HEK293 (cell line): ENCODE measurements around the gene DNASE1L3.
"Not testable (repeated sequence)": the region's sequence is repeated elsewhere in the genome, so short reads cannot be mapped to it uniquely, and the experiment has no call there.

ENCODE experiments used
- CTCF ChIA-PET: fragments of 350-600 bp; formaldehyde crosslinking; extraction: SDS; loops from one replicate; lab custom pipeline; 2021; ENCODE audit warnings: antibody characterized with exemption; lab: Yijun Ruan, JAX
- POLR2A ChIA-PET: fragments of 300-600 bp; formaldehyde crosslinking; extraction: SDS; loops from one replicate; lab custom pipeline; 2020; ENCODE audit warnings: antibody characterized with exemption, inconsistent platforms; lab: Yijun Ruan, JAX
- H3K27ac ChIP-seq: fragments of 200-500 bp; sonication (Bioruptor generic); 2 replicates; pipeline ENCODE4 v1.5.1; 2014; ENCODE audit warnings: low read depth, low read length, control low read depth, inconsistent platforms; ENCODE audit errors: extremely low read depth
- H3K36me3 ChIP-seq, 2 experiments: fragments of 200-500 bp in 1 of 2; sonication (Bioruptor generic) in 1 of 2; 1 replicate in 1 of 2; 2 replicates in 1 of 2; pipeline ENCODE4 v1.5.1; 2014 to 2017; ENCODE audit warnings: inconsistent platforms in 2 of 2, low read length in 2 of 2; ENCODE audit not compliant: control insufficient read depth in 2 of 2, insufficient read depth in 1 of 2
- H3K4me1 ChIP-seq: fragments of 200-500 bp; sonication (Bioruptor generic); 2 replicates; pipeline ENCODE4 v1.5.1; 2014; ENCODE audit warnings: mild to moderate bottlenecking, low read length, inconsistent platforms; ENCODE audit not compliant: control insufficient read depth, insufficient read depth
- H3K4me3 ChIP-seq: 2 replicates; pipeline ENCODE4 v1.5.1; 2011; ENCODE audit warnings: low read depth, mild to moderate bottlenecking, control low read depth, low read length, moderate library complexity
- H3K9me3 ChIP-seq: fragments of 200-500 bp; sonication (Bioruptor generic); 2 replicates; pipeline ENCODE4 v1.5.1; 2014; ENCODE audit warnings: low read depth, low read length, inconsistent platforms; ENCODE audit not compliant: control insufficient read depth, insufficient read depth
- KLF10 ChIP-seq: fragments of 450-650 bp; IDR thresholded peaks from 2 replicates; pipeline ENCODE4 v1.5.1; 2018; ENCODE audit warnings: missing biosample characterization, mild to moderate bottlenecking, missing genetic modification characterization
- KLF16 ChIP-seq: fragments of 450-650 bp; formaldehyde crosslinking; IDR thresholded peaks from 2 replicates; pipeline ENCODE4 v1.5.1; 2017; ENCODE audit warnings: missing biosample characterization, missing genetic modification characterization
- MYNN ChIP-seq: fragments of 450-650 bp; formaldehyde crosslinking; IDR thresholded peaks from 2 replicates; pipeline ENCODE4 v1.5.1; 2016; ENCODE audit warnings: missing biosample characterization, missing genetic modification characterization, borderline replicate concordance
- RBAK ChIP-seq: fragments of 450-650 bp; formaldehyde crosslinking; IDR thresholded peaks from 2 replicates; pipeline ENCODE4 v1.5.1; 2016; ENCODE audit warnings: missing biosample characterization, missing genetic modification characterization
- SP2 ChIP-seq: fragments of 450-650 bp; formaldehyde crosslinking; IDR thresholded peaks from 2 replicates; pipeline ENCODE4 v1.5.1; 2016; ENCODE audit warnings: missing biosample characterization, missing genetic modification characterization
- ZFP37 ChIP-seq: fragments of 450-650 bp; formaldehyde crosslinking; IDR thresholded peaks from 2 replicates; pipeline ENCODE4 v1.5.1; 2016; ENCODE audit warnings: missing biosample characterization, missing genetic modification characterization
- ZNF157 ChIP-seq: fragments of 450-650 bp; formaldehyde crosslinking; IDR thresholded peaks from 2 replicates; pipeline ENCODE4 v1.5.1; 2016; ENCODE audit warnings: missing biosample characterization, missing genetic modification characterization
- ZNF274 ChIP-seq, 2 experiments: fragments of 200-500 bp in 1 of 2; fragments of 450-650 bp in 1 of 2; sonication (Bioruptor generic) in 1 of 2; formaldehyde crosslinking in 1 of 2; IDR thresholded peaks; 2 replicates each; pipeline versions ENCODE4 v1.5.1 to v1.6.1; 2014 to 2016; ENCODE audit warnings: borderline replicate concordance in 1 of 2, inconsistent platforms in 1 of 2, low read length in 1 of 2, missing biosample characterization in 1 of 2, missing genetic modification characterization in 1 of 2
- ZNF324 ChIP-seq: fragments of 450-650 bp; formaldehyde crosslinking; IDR thresholded peaks from 2 replicates; pipeline ENCODE4 v1.5.1; 2016; ENCODE audit warnings: missing biosample characterization, missing genetic modification characterization
- ZNF510 ChIP-seq: fragments of 450-650 bp; formaldehyde crosslinking; IDR thresholded peaks from 2 replicates; pipeline ENCODE4 v1.5.1; 2018; ENCODE audit warnings: mild to moderate bottlenecking, missing genetic modification characterization, missing biosample characterization; ENCODE audit not compliant: insufficient replicate concordance
- ZNF514 ChIP-seq: fragments of 450-650 bp; formaldehyde crosslinking; IDR thresholded peaks from 2 replicates; pipeline ENCODE4 v1.5.1; 2016; ENCODE audit warnings: missing biosample characterization, missing genetic modification characterization
- ZNF518A ChIP-seq: fragments of 450-650 bp; formaldehyde crosslinking; conservative IDR thresholded peaks from 2 replicates; pipeline ENCODE4 v1.5.1; 2016; ENCODE audit warnings: low read depth, missing biosample characterization, missing genetic modification characterization
- ZNF596 ChIP-seq: fragments of 450-650 bp; IDR thresholded peaks from 2 replicates; pipeline ENCODE4 v1.5.0; 2018; ENCODE audit warnings: missing biosample characterization, mild to moderate bottlenecking, missing genetic modification characterization, moderate library complexity
- ZNF610 ChIP-seq: fragments of 450-650 bp; formaldehyde crosslinking; IDR thresholded peaks from 2 replicates; pipeline ENCODE4 v1.5.1; 2016; ENCODE audit warnings: missing biosample characterization, missing genetic modification characterization, borderline replicate concordance
- ZNF670 ChIP-seq: fragments of 450-650 bp; formaldehyde crosslinking; IDR thresholded peaks from 2 replicates; pipeline ENCODE4 v1.5.1; 2016; ENCODE audit warnings: missing biosample characterization, missing genetic modification characterization, low read depth
- ZNF76 ChIP-seq: fragments of 450-650 bp; formaldehyde crosslinking; IDR thresholded peaks from 2 replicates; pipeline ENCODE4; 2016; ENCODE audit warnings: low read depth, missing biosample characterization, missing genetic modification characterization, borderline replicate concordance
- ZNF776 ChIP-seq: fragments of 450-650 bp; formaldehyde crosslinking; IDR thresholded peaks from 2 replicates; pipeline ENCODE4 v1.5.0; 2017; ENCODE audit warnings: missing biosample characterization, missing genetic modification characterization, borderline replicate concordance
- ZNF792 ChIP-seq: fragments of 450-650 bp; formaldehyde crosslinking; IDR thresholded peaks from 2 replicates; pipeline ENCODE4 v1.5.1; 2016; ENCODE audit warnings: missing biosample characterization, missing genetic modification characterization
- TF ChIP-seq, protein P1 (sequence below): fragments of 450-650 bp; IDR thresholded peaks from 2 replicates; pipeline ENCODE4 v1.5.1; 2018; ENCODE audit warnings: missing biosample characterization, mild to moderate bottlenecking, missing genetic modification characterization
- TF ChIP-seq, protein P2 (sequence below): fragments of 450-650 bp; formaldehyde crosslinking; IDR thresholded peaks from 2 replicates; pipeline ENCODE4 v1.5.1; 2016; ENCODE audit warnings: missing biosample characterization, missing genetic modification characterization
- TF ChIP-seq, protein P3 (sequence below): sonication (generic); formaldehyde crosslinking; IDR thresholded peaks from 2 replicates; pipeline ENCODE4 v1.8.1; 2022; ENCODE audit warnings: mild to moderate bottlenecking, moderate library complexity, missing genetic modification reagents

DNASE1L3 gene

GRCh38 chr3:58202917-58203360 lies 7.8 kb downstream of the DNASE1L3 start:
- no peaks in the 10 kb centered on the region for H3K36me3 ChIP-seq
- POLR2A ChIA-PET = no interaction called here
- TF ChIP-seq ZNF76 (tag by site-specific recombination) (no peak), ZNF610 (tag by site-specific recombination) (no peak), ZNF792 (tag by site-specific recombination) (no peak), ZNF518A (tag by site-specific recombination) (no peak), ZNF324 (tag by site-specific recombination) (no peak), ZNF274 (IDR thresholded peaks at IDR 0.05; ENCODE audit: low read length) (no peak), ZNF274 (tag by site-specific recombination; IDR thresholded peaks at IDR 0.05; ENCODE audit: borderline replicate concordance) (no peak), KLF16 (tag by site-specific recombination) (no peak), ZFP37 (tag by site-specific recombination) (no peak)
- CTCF ChIA-PET = interaction anchor here (0.7 to 1.8 kb wide), 6 partner anchors 13 to 262 kb away, joined by 3 to 7 read pairs (median 4); partner anchors contain the start of genes HTD2 and RPP14
- no peak overlapping the region for H3K27ac ChIP-seq
- no peaks in the 10 kb centered on the region for H3K9me3 ChIP-seq
- no peaks in the 10 kb centered on the region for H3K4me1 ChIP-seq
- H3K4me3 ChIP-seq = no peak overlapping the region

DNA sequence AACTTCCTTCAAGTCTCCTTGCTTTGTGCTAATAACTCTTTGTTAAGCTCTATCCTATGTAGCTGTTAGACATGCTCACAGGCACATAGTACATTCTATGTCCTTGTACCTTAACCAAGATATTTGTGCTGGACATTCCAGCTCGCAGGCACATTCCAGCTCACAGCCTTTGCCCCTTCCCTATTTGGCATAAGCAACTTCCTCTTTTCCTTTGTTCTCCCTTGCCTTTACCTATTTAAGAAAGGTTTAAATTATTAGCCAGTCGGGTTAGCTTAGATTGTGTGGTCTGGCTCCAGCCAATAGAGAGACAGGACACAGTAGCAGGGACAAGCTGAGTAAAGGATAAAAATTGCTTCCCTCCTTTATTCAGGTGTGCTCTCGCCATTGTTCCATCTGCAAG lies 9.3 kb downstream of the DNASE1L3 start:
- H3K4me1 ChIP-seq, H3K9me3 ChIP-seq, H3K4me3 ChIP-seq, H3K36me3 ChIP-seq, H3K27ac ChIP-seq: not testable (repeated sequence)
- CTCF ChIA-PET = interaction anchor here (0.5 to 2.1 kb wide), 2 partner anchors 13 to 14 kb away, joined by 3 to 8 read pairs; no protein-coding TSS in a partner anchor
- POLR2A ChIA-PET = interaction anchor here (0.5 kb wide), 1 partner anchor 128 kb away, joined by 3 read pairs; no protein-coding TSS in a partner anchor

- Histone ChIP-seq H3K4me1 (no peaks in the 10 kb centered on the region), H3K36me3 (no peaks in the 10 kb centered on the region), H3K9me3 (no peaks in the 10 kb centered on the region), H3K27ac (no peak overlapping the region), H3K4me3 (no peak overlapping the region)
- ChIA-PET POLR2A (interaction anchor here (0.5 kb wide), 1 partner anchor 127 kb away, joined by 3 read pairs; no protein-coding TSS in a partner anchor), CTCF (interaction anchor here (0.5 to 2.1 kb wide), 3 partner anchors 13 to 24 kb away, joined by 3 to 8 read pairs (median 3); no protein-coding TSS in a partner anchor)
- TF ChIP-seq, protein P1, sequence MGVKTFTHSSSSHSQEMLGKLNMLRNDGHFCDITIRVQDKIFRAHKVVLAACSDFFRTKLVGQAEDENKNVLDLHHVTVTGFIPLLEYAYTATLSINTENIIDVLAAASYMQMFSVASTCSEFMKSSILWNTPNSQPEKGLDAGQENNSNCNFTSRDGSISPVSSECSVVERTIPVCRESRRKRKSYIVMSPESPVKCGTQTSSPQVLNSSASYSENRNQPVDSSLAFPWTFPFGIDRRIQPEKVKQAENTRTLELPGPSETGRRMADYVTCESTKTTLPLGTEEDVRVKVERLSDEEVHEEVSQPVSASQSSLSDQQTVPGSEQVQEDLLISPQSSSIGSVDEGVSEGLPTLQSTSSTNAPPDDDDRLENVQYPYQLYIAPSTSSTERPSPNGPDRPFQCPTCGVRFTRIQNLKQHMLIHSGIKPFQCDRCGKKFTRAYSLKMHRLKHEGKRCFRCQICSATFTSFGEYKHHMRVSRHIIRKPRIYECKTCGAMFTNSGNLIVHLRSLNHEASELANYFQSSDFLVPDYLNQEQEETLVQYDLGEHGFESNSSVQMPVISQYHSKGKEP = no peak
- TF ChIP-seq ZNF670 (tag by site-specific recombination) (no peak), ZNF157 (tag by site-specific recombination) (no peak), RBAK (no peak), ZNF510 (tag by site-specific recombination) (no peak), MYNN (tag by site-specific recombination) (no peak), ZNF596 (tag by site-specific recombination) (no peak), ZNF324 (tag by site-specific recombination) (no peak), ZNF514 (tag by site-specific recombination) (no peak), KLF10 (tag by site-specific recombination) (no peak), ZNF776 (tag by site-specific recombination) (no peak), SP2 (tag by site-specific recombination) (no peak)
- TF ChIP-seq, protein P2, sequence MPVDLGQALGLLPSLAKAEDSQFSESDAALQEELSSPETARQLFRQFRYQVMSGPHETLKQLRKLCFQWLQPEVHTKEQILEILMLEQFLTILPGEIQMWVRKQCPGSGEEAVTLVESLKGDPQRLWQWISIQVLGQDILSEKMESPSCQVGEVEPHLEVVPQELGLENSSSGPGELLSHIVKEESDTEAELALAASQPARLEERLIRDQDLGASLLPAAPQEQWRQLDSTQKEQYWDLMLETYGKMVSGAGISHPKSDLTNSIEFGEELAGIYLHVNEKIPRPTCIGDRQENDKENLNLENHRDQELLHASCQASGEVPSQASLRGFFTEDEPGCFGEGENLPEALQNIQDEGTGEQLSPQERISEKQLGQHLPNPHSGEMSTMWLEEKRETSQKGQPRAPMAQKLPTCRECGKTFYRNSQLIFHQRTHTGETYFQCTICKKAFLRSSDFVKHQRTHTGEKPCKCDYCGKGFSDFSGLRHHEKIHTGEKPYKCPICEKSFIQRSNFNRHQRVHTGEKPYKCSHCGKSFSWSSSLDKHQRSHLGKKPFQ (tag by site-specific recombination) = no peak
- TF ChIP-seq, protein P3, sequence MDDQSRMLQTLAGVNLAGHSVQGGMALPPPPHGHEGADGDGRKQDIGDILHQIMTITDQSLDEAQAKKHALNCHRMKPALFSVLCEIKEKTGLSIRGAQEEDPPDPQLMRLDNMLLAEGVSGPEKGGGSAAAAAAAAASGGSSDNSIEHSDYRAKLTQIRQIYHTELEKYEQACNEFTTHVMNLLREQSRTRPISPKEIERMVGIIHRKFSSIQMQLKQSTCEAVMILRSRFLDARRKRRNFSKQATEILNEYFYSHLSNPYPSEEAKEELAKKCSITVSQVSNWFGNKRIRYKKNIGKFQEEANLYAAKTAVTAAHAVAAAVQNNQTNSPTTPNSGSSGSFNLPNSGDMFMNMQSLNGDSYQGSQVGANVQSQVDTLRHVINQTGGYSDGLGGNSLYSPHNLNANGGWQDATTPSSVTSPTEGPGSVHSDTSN (CRISPR knock-in tag) = no peak
Measured at GRCh38 chr3:58200846-58201355, 9.9 kb downstream of the DNASE1L3 start.
